ENCODE measurements around the gene ADGRV1. TPM values are rescaled to one million over a fixed set of nuclear protein-coding genes. Genes with fewer than 3 reads are reported as not detected.

The ADGRV1 gene
- total and polyA plus RNA-seq, 9 of the 15 experiments (the other 6 are each of a cell fraction or from before 2014, with no cell fraction given), result 21.7 to 156 (median 58.2) TPM

DNA sequence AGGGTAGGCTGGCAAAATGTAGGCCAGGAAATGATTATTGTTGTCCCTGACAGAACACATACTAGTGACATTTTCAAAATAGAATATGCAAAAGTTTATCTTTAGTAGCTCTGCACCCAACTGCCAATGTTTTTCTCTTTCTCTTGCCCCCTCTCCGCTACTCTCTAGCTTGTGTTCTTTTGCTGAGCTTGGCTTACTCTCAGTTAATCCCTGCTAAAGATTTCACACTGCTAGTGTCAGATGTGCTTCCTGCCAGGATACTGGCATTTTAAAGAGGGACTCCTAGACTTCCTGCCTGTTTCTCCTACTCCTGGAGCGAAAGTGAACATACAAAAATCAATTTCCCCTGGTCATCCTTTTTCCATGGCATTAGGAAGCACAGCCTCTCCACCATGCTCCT lies 564.1 kb downstream of the ADGRV1 start:
- H3K27ac ChIP-seq (ENCODE audit: extremely low read depth, low read depth, low read length), result no peak overlapping the region
- H3K4me2 ChIP-seq (ENCODE audit: insufficient read depth, low read length), result no peak overlapping the region
- H3K9ac ChIP-seq (ENCODE audit: insufficient read depth in 1 of 2, low read depth in 2 of 2, low read length in 2 of 2), result no peak overlapping the region
- no peaks in the 10 kb centered on the region for H3K27me3 ChIP-seq (ENCODE audit: control insufficient read depth in 2 of 2, insufficient read depth in 2 of 2, low read length in 2 of 2)
- no peaks in the 10 kb centered on the region for H3K4me1 ChIP-seq (replicated peaks in 1 of 2; ENCODE audit: control insufficient read depth in 2 of 2, insufficient read depth in 2 of 2, low read length in 2 of 2)
- BruUV-seq (replicated peaks), result no TSS peak
- H4K20me1 ChIP-seq (replicated peaks; ENCODE audit: control insufficient read depth, insufficient read depth, low read length), result no peaks in the 10 kb centered on the region
- no peaks in the 10 kb centered on the region; the same call in 2 of the 3 replicates for H3K36me3 ChIP-seq (ENCODE audit: control insufficient read depth, insufficient read depth, low read length)
- ChIA-PET POLR2A (interaction anchor here (0.6 to 0.7 kb wide), 3 partner anchors 9 to 272 kb away, joined by 3 to 4 read pairs (median 3); no protein-coding TSS in a partner anchor), CTCF (ENCODE audit: low intra/inter-chr PET ratio) (no interaction called here)
- no peaks in the 10 kb centered on the region for H3K9me1 ChIP-seq (ENCODE audit: control insufficient read depth, insufficient read depth, low read length)
- ATAC-seq (no peak), DNase-seq (ENCODE audit: extremely low read depth in 1 of 4, low spot score in 3 of 4) (no peak), FAIRE-seq (no peak)
- H3K9me3 ChIP-seq (replicated peaks; ENCODE audit: control insufficient read depth, insufficient read depth, low read depth, low read length), result no peaks in the 10 kb centered on the region
- intact Hi-C loops (cut with micrococcal nuclease) (no loop called here), in situ Hi-C loops (cut with MboI) (no loop called here)
- no peak overlapping the region for H2AFZ ChIP-seq (ENCODE audit: low read depth, low read length)
- H3K4me3 ChIP-seq, result no peak overlapping the region
- 81% methylated on average over 2 of the region's 2 CpGs for WGBS (ENCODE audit: insufficient coverage, low coverage, missing lambda C conversion rate)
- no peaks in the 10 kb centered on the region for H3K79me2 ChIP-seq (ENCODE audit: control insufficient read depth, insufficient read depth, low read length)
- TF ChIP-seq NFIX (CRISPR knock-in tag; IDR thresholded peaks at IDR 0.05; ENCODE audit: low read depth), result no peak
- TF ChIP-seq, protein P1, sequence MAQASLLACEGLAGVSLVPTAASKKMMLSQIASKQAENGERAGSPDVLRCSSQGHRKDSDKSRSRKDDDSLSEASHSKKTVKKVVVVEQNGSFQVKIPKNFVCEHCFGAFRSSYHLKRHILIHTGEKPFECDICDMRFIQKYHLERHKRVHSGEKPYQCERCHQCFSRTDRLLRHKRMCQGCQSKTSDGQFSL (CRISPR knock-in tag; IDR thresholded peaks at IDR 0.05), result no peak
- TF ChIP-seq, protein P1 (tag; IDR thresholded peaks at IDR 0.05), result no peak
- no peak for TF ChIP-seq KLF10 (CRISPR knock-in tag; IDR thresholded peaks at IDR 0.05)
- TF ChIP-seq XRCC5 (IDR thresholded peaks at IDR 0.05; ENCODE audit: low read depth, low read length), result no peak
- TF ChIP-seq, protein P2, sequence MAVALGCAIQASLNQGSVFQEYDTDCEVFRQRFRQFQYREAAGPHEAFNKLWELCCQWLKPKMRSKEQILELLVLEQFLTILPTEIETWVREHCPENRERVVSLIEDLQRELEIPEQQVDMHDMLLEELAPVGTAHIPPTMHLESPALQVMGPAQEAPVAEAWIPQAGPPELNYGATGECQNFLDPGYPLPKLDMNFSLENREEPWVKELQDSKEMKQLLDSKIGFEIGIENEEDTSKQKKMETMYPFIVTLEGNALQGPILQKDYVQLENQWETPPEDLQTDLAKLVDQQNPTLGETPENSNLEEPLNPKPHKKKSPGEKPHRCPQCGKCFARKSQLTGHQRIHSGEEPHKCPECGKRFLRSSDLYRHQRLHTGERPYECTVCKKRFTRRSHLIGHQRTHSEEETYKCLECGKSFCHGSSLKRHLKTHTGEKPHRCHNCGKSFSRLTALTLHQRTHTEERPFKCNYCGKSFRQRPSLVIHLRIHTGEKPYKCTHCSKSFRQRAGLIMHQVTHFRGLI (CRISPR knock-in tag; IDR thresholded peaks at IDR 0.05), result no peak
- TF ChIP-seq, protein P3, sequence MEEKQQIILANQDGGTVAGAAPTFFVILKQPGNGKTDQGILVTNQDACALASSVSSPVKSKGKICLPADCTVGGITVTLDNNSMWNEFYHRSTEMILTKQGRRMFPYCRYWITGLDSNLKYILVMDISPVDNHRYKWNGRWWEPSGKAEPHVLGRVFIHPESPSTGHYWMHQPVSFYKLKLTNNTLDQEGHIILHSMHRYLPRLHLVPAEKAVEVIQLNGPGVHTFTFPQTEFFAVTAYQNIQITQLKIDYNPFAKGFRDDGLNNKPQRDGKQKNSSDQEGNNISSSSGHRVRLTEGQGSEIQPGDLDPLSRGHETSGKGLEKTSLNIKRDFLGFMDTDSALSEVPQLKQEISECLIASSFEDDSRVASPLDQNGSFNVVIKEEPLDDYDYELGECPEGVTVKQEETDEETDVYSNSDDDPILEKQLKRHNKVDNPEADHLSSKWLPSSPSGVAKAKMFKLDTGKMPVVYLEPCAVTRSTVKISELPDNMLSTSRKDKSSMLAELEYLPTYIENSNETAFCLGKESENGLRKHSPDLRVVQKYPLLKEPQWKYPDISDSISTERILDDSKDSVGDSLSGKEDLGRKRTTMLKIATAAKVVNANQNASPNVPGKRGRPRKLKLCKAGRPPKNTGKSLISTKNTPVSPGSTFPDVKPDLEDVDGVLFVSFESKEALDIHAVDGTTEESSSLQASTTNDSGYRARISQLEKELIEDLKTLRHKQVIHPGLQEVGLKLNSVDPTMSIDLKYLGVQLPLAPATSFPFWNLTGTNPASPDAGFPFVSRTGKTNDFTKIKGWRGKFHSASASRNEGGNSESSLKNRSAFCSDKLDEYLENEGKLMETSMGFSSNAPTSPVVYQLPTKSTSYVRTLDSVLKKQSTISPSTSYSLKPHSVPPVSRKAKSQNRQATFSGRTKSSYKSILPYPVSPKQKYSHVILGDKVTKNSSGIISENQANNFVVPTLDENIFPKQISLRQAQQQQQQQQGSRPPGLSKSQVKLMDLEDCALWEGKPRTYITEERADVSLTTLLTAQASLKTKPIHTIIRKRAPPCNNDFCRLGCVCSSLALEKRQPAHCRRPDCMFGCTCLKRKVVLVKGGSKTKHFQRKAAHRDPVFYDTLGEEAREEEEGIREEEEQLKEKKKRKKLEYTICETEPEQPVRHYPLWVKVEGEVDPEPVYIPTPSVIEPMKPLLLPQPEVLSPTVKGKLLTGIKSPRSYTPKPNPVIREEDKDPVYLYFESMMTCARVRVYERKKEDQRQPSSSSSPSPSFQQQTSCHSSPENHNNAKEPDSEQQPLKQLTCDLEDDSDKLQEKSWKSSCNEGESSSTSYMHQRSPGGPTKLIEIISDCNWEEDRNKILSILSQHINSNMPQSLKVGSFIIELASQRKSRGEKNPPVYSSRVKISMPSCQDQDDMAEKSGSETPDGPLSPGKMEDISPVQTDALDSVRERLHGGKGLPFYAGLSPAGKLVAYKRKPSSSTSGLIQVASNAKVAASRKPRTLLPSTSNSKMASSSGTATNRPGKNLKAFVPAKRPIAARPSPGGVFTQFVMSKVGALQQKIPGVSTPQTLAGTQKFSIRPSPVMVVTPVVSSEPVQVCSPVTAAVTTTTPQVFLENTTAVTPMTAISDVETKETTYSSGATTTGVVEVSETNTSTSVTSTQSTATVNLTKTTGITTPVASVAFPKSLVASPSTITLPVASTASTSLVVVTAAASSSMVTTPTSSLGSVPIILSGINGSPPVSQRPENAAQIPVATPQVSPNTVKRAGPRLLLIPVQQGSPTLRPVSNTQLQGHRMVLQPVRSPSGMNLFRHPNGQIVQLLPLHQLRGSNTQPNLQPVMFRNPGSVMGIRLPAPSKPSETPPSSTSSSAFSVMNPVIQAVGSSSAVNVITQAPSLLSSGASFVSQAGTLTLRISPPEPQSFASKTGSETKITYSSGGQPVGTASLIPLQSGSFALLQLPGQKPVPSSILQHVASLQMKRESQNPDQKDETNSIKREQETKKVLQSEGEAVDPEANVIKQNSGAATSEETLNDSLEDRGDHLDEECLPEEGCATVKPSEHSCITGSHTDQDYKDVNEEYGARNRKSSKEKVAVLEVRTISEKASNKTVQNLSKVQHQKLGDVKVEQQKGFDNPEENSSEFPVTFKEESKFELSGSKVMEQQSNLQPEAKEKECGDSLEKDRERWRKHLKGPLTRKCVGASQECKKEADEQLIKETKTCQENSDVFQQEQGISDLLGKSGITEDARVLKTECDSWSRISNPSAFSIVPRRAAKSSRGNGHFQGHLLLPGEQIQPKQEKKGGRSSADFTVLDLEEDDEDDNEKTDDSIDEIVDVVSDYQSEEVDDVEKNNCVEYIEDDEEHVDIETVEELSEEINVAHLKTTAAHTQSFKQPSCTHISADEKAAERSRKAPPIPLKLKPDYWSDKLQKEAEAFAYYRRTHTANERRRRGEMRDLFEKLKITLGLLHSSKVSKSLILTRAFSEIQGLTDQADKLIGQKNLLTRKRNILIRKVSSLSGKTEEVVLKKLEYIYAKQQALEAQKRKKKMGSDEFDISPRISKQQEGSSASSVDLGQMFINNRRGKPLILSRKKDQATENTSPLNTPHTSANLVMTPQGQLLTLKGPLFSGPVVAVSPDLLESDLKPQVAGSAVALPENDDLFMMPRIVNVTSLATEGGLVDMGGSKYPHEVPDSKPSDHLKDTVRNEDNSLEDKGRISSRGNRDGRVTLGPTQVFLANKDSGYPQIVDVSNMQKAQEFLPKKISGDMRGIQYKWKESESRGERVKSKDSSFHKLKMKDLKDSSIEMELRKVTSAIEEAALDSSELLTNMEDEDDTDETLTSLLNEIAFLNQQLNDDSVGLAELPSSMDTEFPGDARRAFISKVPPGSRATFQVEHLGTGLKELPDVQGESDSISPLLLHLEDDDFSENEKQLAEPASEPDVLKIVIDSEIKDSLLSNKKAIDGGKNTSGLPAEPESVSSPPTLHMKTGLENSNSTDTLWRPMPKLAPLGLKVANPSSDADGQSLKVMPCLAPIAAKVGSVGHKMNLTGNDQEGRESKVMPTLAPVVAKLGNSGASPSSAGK (IDR thresholded peaks at IDR 0.05), result no peak
- TF ChIP-seq SMAD2 (IDR thresholded peaks at IDR 0.05; ENCODE audit: low read depth, low read length), result no peak
- no peak for TF ChIP-seq TEAD2 (tag; IDR thresholded peaks at IDR 0.05)

Measured in K562 (cell line).